ENCODE results near the gene JKAMP. TPM values are rescaled to one million over a fixed set of nuclear protein-coding genes. Genes with fewer than 3 reads are reported as not detected.

Gene JKAMP
- total RNA-seq, 1 donor from 2014 or later = 57.1 TPM

DNA sequence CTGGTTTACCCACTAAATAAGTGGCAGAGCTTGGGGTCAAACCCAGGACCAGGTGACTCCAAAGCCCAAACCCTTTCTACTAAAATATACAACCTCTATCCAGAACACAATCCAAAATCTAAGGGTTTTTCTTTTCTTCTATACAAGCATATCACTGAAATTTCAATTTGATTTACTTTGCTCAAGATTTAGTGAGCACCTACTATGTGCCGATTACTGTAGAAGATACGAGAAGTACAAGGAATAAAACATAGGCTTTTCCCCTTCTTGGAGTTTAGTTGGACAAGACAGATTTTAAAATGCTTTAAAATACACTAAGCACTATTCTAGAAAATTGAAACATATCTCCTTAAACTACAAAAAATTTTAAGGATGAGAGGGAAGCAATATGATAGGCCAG, 2.9 kb upstream of the JKAMP start:
- H3K4me3 ChIP-seq (ENCODE audit: low read depth, low read length) = peak overlapping the region; percentile 67
- no peak for DNase-seq (ENCODE audit: low read depth)
- TF ChIP-seq, protein P1, sequence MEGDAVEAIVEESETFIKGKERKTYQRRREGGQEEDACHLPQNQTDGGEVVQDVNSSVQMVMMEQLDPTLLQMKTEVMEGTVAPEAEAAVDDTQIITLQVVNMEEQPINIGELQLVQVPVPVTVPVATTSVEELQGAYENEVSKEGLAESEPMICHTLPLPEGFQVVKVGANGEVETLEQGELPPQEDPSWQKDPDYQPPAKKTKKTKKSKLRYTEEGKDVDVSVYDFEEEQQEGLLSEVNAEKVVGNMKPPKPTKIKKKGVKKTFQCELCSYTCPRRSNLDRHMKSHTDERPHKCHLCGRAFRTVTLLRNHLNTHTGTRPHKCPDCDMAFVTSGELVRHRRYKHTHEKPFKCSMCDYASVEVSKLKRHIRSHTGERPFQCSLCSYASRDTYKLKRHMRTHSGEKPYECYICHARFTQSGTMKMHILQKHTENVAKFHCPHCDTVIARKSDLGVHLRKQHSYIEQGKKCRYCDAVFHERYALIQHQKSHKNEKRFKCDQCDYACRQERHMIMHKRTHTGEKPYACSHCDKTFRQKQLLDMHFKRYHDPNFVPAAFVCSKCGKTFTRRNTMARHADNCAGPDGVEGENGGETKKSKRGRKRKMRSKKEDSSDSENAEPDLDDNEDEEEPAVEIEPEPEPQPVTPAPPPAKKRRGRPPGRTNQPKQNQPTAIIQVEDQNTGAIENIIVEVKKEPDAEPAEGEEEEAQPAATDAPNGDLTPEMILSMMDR (conservative IDR thresholded peaks at IDR 0.05; ENCODE audit: low read depth, low read length) = no peak

GRCh38 chr14:59481871-59482540, 2.3 kb upstream of the JKAMP start:
- peak overlapping the region; percentile 67 for H3K4me3 ChIP-seq (ENCODE audit: low read depth, low read length)
- DNase-seq (ENCODE audit: low read depth) = no peak
- TF ChIP-seq, protein P1 (conservative IDR thresholded peaks at IDR 0.05; ENCODE audit: low read depth, low read length) = no peak

DNA sequence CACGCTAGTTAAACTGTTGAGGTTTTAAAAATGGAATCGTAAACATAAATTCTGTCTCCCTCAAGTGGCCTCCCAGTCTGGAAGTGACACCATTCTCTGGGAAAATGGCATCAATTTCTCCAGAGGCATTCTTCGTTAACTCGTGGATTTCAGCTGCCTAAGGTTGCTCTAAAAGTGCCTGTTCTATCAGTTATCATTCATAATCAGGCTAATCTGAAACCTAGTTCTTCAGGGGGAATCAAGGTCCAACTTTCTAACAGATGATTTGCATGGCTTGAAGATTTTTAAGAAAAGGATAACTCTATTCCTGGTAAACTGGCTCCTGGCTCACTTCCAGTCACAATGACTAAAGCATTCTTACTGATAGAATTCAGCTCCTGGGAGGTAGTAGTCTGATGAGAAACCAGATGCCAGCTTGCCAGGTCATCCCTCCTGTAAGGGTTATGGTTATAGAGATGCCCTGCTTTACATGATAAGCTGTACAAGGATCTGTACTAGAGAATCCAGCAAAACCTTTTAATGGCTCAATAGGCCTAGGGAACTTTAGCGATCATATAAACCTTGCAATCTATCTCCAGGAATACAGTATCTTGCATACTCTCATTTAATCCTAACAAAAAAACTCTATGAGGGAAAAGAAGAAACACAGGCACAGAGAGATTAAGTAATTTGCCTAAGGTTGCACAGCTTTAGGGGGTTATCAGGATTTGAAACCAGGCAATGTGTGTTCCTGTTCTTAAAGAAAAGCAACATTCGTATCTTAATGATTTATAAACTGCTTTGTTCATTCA, 1.6 kb upstream of the JKAMP start:
- TF ChIP-seq, protein P1 (conservative IDR thresholded peaks at IDR 0.05; ENCODE audit: low read depth, low read length) = no peak
- H3K4me3 ChIP-seq (ENCODE audit: low read depth, low read length) = peak overlapping the region; percentile 67
- peak; percentile 94 for DNase-seq (ENCODE audit: low read depth)

- DNase-seq (ENCODE audit: low read depth) = peak; percentile 59
- TF ChIP-seq, protein P1 (conservative IDR thresholded peaks at IDR 0.05; ENCODE audit: low read depth, low read length) = no peak
- H3K4me3 ChIP-seq (ENCODE audit: low read depth, low read length) = peak overlapping the region; percentile 67
Observed at GRCh38 chr14:59483363-59483762, 954 bp upstream of the JKAMP start.

GRCh38 chr14:59484639-59485175, 390 bp downstream of the JKAMP start:
- peak overlapping the region; percentile 67 for H3K4me3 ChIP-seq (ENCODE audit: low read depth, low read length)
- DNase-seq (ENCODE audit: low read depth) = no peak
- TF ChIP-seq, protein P1 (conservative IDR thresholded peaks at IDR 0.05; ENCODE audit: low read depth, low read length) = no peak

DNA sequence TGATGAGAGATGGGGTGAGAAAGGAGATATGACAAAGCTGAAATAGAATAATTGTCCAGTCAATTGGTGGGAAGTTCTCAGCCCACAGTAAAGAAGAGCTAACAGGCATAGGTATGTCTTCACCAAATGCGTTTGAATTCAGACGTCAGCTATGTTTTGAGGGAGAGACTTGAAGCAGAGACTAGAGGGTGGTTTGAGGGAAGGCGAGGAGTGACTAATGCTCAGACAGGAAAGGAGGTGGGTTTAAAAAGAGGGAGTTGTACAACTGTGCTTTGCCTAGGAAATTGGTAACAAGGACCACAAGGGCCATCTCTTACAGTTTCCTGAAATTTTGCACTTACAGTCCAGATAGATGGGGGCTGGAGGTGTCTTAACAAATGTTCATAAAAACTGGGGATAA, 6.4 kb downstream of the JKAMP start:
- no peak overlapping the region for H3K4me3 ChIP-seq (ENCODE audit: low read depth, low read length)
- TF ChIP-seq, protein P1 (conservative IDR thresholded peaks at IDR 0.05; ENCODE audit: low read depth, low read length) = no peak
- DNase-seq (ENCODE audit: low read depth) = no peak
